ENCODE data around the gene C12orf75.

C12orf75 gene

GRCh38 chr12:105409801-105410471 lies 79.4 kb downstream of the C12orf75 start:
- Histone ChIP-seq H3K36me3 (no peaks in the 10 kb centered on the region), H3K27me3 (ENCODE audit: insufficient read depth, low read depth, severe bottlenecking) (no peaks in the 10 kb centered on the region), H3K9me3 (ENCODE audit: severe bottlenecking) (no peaks in the 10 kb centered on the region), H3K4me3 (ENCODE audit: low read depth, low read length) (no peak overlapping the region), H3K27ac (no peak overlapping the region)
- TF ChIP-seq CTCF (IDR thresholded peaks at IDR 0.05; ENCODE audit: low read depth, low read length): no peak
- no peak for DNase-seq

GRCh38 chr12:105413911-105414487 lies 83.5 kb downstream of the C12orf75 start:
- Histone ChIP-seq H3K4me3 (ENCODE audit: low read depth, low read length) (no peak overlapping the region), H3K9me3 (ENCODE audit: severe bottlenecking) (no peaks in the 10 kb centered on the region), H3K36me3 (no peaks in the 10 kb centered on the region), H3K27me3 (ENCODE audit: insufficient read depth, low read depth, severe bottlenecking) (no peaks in the 10 kb centered on the region), H3K27ac (no peak overlapping the region)
- no peak for DNase-seq
- TF ChIP-seq CTCF (IDR thresholded peaks at IDR 0.05; ENCODE audit: low read depth, low read length): no peak

- no peaks in the 10 kb centered on the region for H3K36me3 ChIP-seq
- H3K4me3 ChIP-seq (ENCODE audit: low read depth, low read length): no peak overlapping the region
- no peak for DNase-seq
- H3K9me3 ChIP-seq (ENCODE audit: severe bottlenecking): no peaks in the 10 kb centered on the region
- H3K27me3 ChIP-seq (ENCODE audit: insufficient read depth, low read depth, severe bottlenecking): no peaks in the 10 kb centered on the region
- no peak for TF ChIP-seq CTCF (IDR thresholded peaks at IDR 0.05; ENCODE audit: low read depth, low read length)
- no peak overlapping the region for H3K27ac ChIP-seq
These were observed 87.2 kb downstream of the C12orf75 start for GRCh38 chr12:105417732-105418131.

- H3K36me3 ChIP-seq: no peaks in the 10 kb centered on the region
- H3K27me3 ChIP-seq (ENCODE audit: insufficient read depth, low read depth, severe bottlenecking): no peaks in the 10 kb centered on the region
- no peaks in the 10 kb centered on the region for H3K9me3 ChIP-seq (ENCODE audit: severe bottlenecking)
- H3K27ac ChIP-seq: no peak overlapping the region
- H3K4me3 ChIP-seq (ENCODE audit: low read depth, low read length): no peak overlapping the region
- no peak for TF ChIP-seq CTCF (IDR thresholded peaks at IDR 0.05; ENCODE audit: low read depth, low read length)
- DNase-seq: no peak
These were observed 87.7 kb downstream of the C12orf75 start for GRCh38 chr12:105418229-105418628.

- Histone ChIP-seq H3K27ac (no peak overlapping the region), H3K36me3 (no peaks in the 10 kb centered on the region), H3K27me3 (ENCODE audit: insufficient read depth, low read depth, severe bottlenecking) (no peaks in the 10 kb centered on the region), H3K4me3 (ENCODE audit: low read depth, low read length) (no peak overlapping the region), H3K9me3 (ENCODE audit: severe bottlenecking) (no peaks in the 10 kb centered on the region)
- TF ChIP-seq CTCF (IDR thresholded peaks at IDR 0.05; ENCODE audit: low read depth, low read length): no peak
- DNase-seq: no peak
These were observed 88.4 kb downstream of the C12orf75 start for GRCh38 chr12:105418821-105419291.
